ENCODE measurements around the gene PTPN9.
"Not testable (repeated sequence)": the region's sequence is repeated elsewhere in the genome, so short reads cannot be mapped to it uniquely, and the experiment has no call there.

DNA sequence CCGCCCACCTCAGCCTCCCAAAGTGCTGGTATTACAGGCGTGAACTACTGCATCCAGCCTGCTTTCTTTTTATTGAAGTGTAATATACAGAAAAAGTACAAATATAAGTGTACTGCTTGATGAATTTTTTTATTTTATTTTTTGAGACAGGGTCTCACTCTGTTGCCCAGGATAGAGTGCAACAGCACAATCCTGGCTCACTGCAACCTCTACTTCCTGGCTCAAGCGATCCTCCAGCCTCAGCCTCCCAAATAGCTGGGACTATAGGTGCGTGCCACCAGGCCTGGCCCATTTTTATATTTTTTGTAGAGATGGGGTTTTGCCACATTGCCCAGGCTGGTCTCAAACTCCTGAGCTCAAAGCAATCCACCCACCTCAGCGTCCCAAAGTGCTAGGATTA lies 3.8 kb upstream of the PTPN9 start:
- TF ChIP-seq, protein P1, sequence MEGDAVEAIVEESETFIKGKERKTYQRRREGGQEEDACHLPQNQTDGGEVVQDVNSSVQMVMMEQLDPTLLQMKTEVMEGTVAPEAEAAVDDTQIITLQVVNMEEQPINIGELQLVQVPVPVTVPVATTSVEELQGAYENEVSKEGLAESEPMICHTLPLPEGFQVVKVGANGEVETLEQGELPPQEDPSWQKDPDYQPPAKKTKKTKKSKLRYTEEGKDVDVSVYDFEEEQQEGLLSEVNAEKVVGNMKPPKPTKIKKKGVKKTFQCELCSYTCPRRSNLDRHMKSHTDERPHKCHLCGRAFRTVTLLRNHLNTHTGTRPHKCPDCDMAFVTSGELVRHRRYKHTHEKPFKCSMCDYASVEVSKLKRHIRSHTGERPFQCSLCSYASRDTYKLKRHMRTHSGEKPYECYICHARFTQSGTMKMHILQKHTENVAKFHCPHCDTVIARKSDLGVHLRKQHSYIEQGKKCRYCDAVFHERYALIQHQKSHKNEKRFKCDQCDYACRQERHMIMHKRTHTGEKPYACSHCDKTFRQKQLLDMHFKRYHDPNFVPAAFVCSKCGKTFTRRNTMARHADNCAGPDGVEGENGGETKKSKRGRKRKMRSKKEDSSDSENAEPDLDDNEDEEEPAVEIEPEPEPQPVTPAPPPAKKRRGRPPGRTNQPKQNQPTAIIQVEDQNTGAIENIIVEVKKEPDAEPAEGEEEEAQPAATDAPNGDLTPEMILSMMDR (IDR thresholded peaks at IDR 0.05; ENCODE audit: low read length): not testable (repeated sequence)
- TF ChIP-seq EZH2 (IDR thresholded peaks at IDR 0.05; ENCODE audit: borderline replicate concordance, low read length): not testable (repeated sequence)
